GM23338 (cell line): Measurements from ENCODE around the gene DMWD.

Experiments used
- CTCF ChIP-seq, 2 experiments: fragments of 200-600 bp in 1 of 2; sonication (generic) in 1 of 2; conservative IDR thresholded peaks; 2 replicates each; pipeline versions ENCODE4 v1.5.1 to v1.6.1; 2016 to 2017; ENCODE audit warnings: antibody characterized with exemption in 2 of 2, low read depth in 2 of 2, mild to moderate bottlenecking in 2 of 2, moderate library complexity in 1 of 2
- EZH2 ChIP-seq: fragments of 200-600 bp; sonication (generic); IDR thresholded peaks from one replicate; pipeline ENCODE4 v1.8.0; 2017; ENCODE audit warnings: antibody characterized with exemption, mild to moderate bottlenecking, low read depth; ENCODE audit not compliant: unreplicated experiment
- POLR2AphosphoS5 ChIP-seq: IDR thresholded peaks from 2 replicates; pipeline ENCODE4 v1.6.1; 2016; ENCODE audit warnings: antibody characterized with exemption, low read depth

DNA sequence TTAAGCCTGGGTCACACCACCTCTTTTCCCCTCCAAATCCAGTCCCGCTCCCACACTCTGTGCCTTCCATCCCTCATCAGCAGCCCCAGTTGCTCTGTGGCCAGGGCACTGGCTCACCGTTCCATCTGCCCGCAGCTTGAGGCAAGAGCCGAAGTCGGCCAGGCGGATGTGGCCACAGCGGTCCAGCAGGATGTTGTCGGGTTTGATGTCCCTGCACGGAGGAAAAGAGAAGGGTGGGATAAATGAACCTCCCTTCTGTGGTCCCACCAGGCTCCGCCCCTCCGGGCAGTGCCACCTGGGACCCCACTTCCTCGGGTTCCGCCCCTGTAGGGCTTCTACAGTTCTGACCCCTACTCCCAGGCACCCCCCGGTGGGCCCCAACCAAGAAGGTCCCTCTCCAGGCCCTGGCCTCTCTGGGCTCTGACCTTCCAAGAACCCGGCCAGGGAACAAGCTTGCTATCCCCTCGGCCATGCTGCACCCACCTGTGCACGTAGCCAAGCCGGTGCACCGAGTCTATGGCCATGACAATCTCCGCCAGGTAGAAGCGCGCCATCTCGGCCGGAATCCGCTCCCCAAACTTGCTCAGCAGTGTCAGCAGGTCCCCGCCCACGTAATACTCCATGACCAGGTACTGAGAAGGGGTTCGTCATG, 14.5 kb downstream of the DMWD start:
- TF ChIP-seq EZH2 = no peak
- TF ChIP-seq POLR2AphosphoS5 = no peak
- no peak for TF ChIP-seq CTCF (conservative IDR thresholded peaks at IDR 0.05; ENCODE audit: low read depth in 2 of 2)
